Vagina (tissue), 2 donors: ENCODE results near the gene BTNL9. TPM values are rescaled to one million over a fixed set of nuclear protein-coding genes. Genes with fewer than 3 reads are reported as not detected.
A peak's percentile ranks its signal among the peaks of the same experiment; 100 is the strongest.

ENCODE experiments used
- DNase-seq, 2 donors: peaks; one replicate each; pipeline ENCODE4 v3.0.0-alpha.2; 2017; ENCODE audit errors: extremely low spot score in 2 of 2
- H3K27ac ChIP-seq: fragments of 200-600 bp; sonication (generic); one replicate; pipeline ENCODE4 v1.5.1; 2019
- H3K27me3 ChIP-seq: fragments of 200-600 bp; sonication (generic); one replicate; pipeline ENCODE4 v1.5.1; 2019
- H3K36me3 ChIP-seq, 2 donors: fragments of 200-600 bp; sonication (generic); one replicate each; pipeline ENCODE4 v1.5.1; 2017 to 2019
- H3K4me1 ChIP-seq: fragments of 200-600 bp; sonication (generic); one replicate; pipeline ENCODE4 v1.5.1; 2019
- H3K4me3 ChIP-seq, 2 donors: fragments of 200-600 bp; sonication (generic); 1 replicate in 1 of 2; 2 replicates in 1 of 2; pipeline ENCODE4 v1.5.1; 2016 to 2019
- H3K9me3 ChIP-seq: fragments of 200-600 bp; sonication (generic); one replicate; pipeline ENCODE4 v1.5.1; 2019
- CTCF ChIP-seq, 3 experiments: fragments of 450-650 bp in 2 of 3; fragments of 200-600 bp in 1 of 3; sonication (generic) in 1 of 3; IDR thresholded peaks; one replicate each; pipeline ENCODE4 v1.5.1; 2017 to 2019; ENCODE audit warnings: antibody characterized with exemption in 3 of 3, mild to moderate bottlenecking in 2 of 3, moderate library complexity in 2 of 3
- POLR2A ChIP-seq, 2 donors: fragments of 450-650 bp; IDR thresholded peaks; one replicate each; pipeline ENCODE4 v1.6.1; 2017; ENCODE audit warnings: antibody characterized with exemption in 2 of 2, mild to moderate bottlenecking in 2 of 2, moderate library complexity in 2 of 2
- POLR2AphosphoS5 ChIP-seq, 2 donors: sonication (generic); formaldehyde crosslinking; IDR thresholded peaks; one replicate each; pipeline ENCODE4 v1.9.0; 2017; ENCODE audit warnings: antibody characterized with exemption in 2 of 2, mild to moderate bottlenecking in 2 of 2, low read depth in 1 of 2; ENCODE audit not compliant: insufficient read depth in 1 of 2
- intact Hi-C: fragments of 100-400 bp; cut with DNase I; formaldehyde crosslinking; loops from one replicate; pipeline ENCODE4 v1.15.1; 2023
- total RNA-seq: library from RNA; depleted of rRNA; stranded (reverse); fragments of >200 nt; gene quantifications from one replicate; pipeline ENCODE4 v1.2.3, GENCODE V29; 2016

BTNL9 gene
- total RNA-seq, 1 donor from 2014 or later: 34.1 TPM

GRCh38 chr5:181040631-181040945 is 522 bp downstream of the BTNL9 start:
- intact Hi-C loops: no loop called here
- H3K4me1 ChIP-seq: no peaks in the 10 kb centered on the region
- TF ChIP-seq POLR2A (IDR thresholded peaks at IDR 0.05) (no peak), CTCF (IDR thresholded peaks at IDR 0.05) (no peak), POLR2AphosphoS5 (IDR thresholded peaks at IDR 0.05; ENCODE audit: insufficient read depth in 1 of 2, low read depth in 1 of 2) (no peak)
- no peak overlapping the region for H3K27ac ChIP-seq
- peak overlapping the region in 1 of 2 donors; percentile 10 for H3K4me3 ChIP-seq
- H3K27me3 ChIP-seq: no peaks in the 10 kb centered on the region
- no peaks in the 10 kb centered on the region for H3K36me3 ChIP-seq
- peak in 1 of 2 donors; percentile 95 for DNase-seq
- H3K9me3 ChIP-seq: no peaks in the 10 kb centered on the region

DNA sequence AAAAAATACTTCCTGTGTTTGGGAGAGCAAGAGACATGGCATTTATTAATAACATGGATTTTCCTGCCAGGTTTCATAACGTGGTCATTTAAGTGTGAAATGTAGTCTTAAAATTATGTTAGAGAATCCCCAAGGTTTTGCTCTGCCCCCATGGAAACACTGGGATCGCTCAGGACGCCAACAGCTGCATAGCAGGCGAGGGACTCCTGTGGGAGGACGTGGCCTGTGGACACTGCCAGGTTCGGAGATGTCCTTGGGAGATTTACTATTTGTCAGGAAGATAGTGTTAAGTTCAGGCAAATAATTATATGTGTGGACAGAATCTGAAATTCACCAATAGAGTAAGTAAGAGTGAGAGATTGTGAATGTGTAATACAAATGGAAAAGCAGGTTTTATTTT is 977 bp downstream of the BTNL9 start:
- Histone ChIP-seq H3K27me3 (no peaks in the 10 kb centered on the region), H3K9me3 (no peaks in the 10 kb centered on the region), H3K4me3 (peak overlapping the region in 1 of 2 donors; percentile 10), H3K27ac (no peak overlapping the region), H3K4me1 (no peaks in the 10 kb centered on the region), H3K36me3 (no peaks in the 10 kb centered on the region)
- intact Hi-C loops: no loop called here
- TF ChIP-seq POLR2AphosphoS5 (IDR thresholded peaks at IDR 0.05; ENCODE audit: insufficient read depth in 1 of 2, low read depth in 1 of 2): no peak
- no peak for TF ChIP-seq POLR2A (IDR thresholded peaks at IDR 0.05)
- no peak for TF ChIP-seq CTCF (IDR thresholded peaks at IDR 0.05)
- DNase-seq: no peak

DNA sequence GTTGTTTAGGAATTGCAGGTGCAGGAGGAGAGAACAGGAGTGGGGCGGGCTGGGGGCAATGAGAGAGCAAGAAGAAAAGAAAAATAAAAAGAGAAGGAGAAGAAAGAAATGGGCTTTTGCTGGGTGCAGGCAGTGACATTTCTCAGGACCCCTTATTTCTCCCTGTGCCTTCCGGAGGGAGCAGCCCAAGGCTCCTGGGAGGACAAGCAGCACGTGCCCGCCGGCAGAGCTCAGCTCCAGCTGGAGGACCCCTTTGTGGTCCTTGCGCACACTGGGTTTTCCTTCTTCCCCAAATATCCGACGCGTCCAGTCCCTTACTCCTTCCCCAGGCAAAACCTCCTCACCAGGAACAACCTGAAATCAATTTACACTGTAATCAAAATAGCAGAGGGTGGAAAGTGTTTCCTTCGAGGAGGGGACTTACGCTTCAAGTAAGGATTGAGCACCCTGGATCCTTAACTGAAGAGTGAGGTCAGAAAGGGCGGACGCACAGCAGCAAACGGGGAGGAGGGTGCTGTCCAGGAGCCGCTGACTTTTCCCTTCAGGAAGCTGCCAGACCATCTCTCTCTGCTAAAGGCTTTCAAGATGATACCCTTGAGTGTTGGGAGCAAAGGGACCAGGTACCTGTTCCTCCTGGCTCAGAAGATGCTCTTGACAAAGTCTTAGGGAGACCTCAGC is 2.1 kb downstream of the BTNL9 start:
- DNase-seq: peak in 1 of 2 donors; percentile 40
- H3K4me3 ChIP-seq: no peak overlapping the region
- no peak overlapping the region for H3K27ac ChIP-seq
- no peaks in the 10 kb centered on the region for H3K4me1 ChIP-seq
- intact Hi-C loops: no loop called here
- TF ChIP-seq POLR2AphosphoS5 (IDR thresholded peaks at IDR 0.05; ENCODE audit: insufficient read depth in 1 of 2, low read depth in 1 of 2) (no peak), CTCF (IDR thresholded peaks at IDR 0.05) (no peak), POLR2A (IDR thresholded peaks at IDR 0.05) (no peak)
- H3K36me3 ChIP-seq: no peaks in the 10 kb centered on the region
- H3K9me3 ChIP-seq: no peaks in the 10 kb centered on the region
- no peaks in the 10 kb centered on the region for H3K27me3 ChIP-seq

DNA sequence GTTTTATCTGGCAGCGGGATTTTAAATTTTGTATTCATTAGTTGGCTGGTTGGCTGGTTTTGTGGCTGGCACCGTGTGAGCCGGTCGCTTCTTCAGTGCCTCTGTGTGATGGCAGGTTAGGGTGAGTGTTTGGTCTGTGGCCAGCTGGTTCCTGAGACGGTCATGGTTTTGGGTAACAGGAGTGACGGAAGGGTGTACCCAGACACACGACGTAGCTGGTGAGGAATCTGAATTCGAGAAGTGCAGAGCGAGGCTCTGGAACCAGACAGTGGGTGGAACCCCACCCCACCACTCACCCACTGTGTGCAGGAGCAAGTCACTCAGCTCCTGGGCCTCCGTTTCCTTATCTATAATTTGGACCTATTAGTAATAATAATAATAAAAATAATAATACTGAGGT is 2.7 kb downstream of the BTNL9 start:
- Histone ChIP-seq H3K27me3 (no peaks in the 10 kb centered on the region), H3K36me3 (no peaks in the 10 kb centered on the region), H3K4me3 (no peak overlapping the region), H3K27ac (no peak overlapping the region), H3K9me3 (no peaks in the 10 kb centered on the region), H3K4me1 (no peaks in the 10 kb centered on the region)
- intact Hi-C loops: no loop called here
- DNase-seq: peak in 1 of 2 donors; percentile 52
- TF ChIP-seq POLR2AphosphoS5 (IDR thresholded peaks at IDR 0.05; ENCODE audit: insufficient read depth in 1 of 2, low read depth in 1 of 2) (no peak), POLR2A (IDR thresholded peaks at IDR 0.05) (no peak), CTCF (IDR thresholded peaks at IDR 0.05) (no peak)

GRCh38 chr5:181043285-181044092 is 3.4 kb downstream of the BTNL9 start:
- peak; percentile 74 to 93 for DNase-seq
- Histone ChIP-seq H3K4me1 (no peaks in the 10 kb centered on the region), H3K9me3 (no peaks in the 10 kb centered on the region), H3K27me3 (no peaks in the 10 kb centered on the region), H3K36me3 (no peaks in the 10 kb centered on the region), H3K27ac (no peak overlapping the region), H3K4me3 (no peak overlapping the region)
- intact Hi-C loops: no loop called here
- TF ChIP-seq POLR2A (IDR thresholded peaks at IDR 0.05) (no peak), CTCF (IDR thresholded peaks at IDR 0.05) (no peak), POLR2AphosphoS5 (IDR thresholded peaks at IDR 0.05; ENCODE audit: insufficient read depth in 1 of 2, low read depth in 1 of 2) (no peak)
